Naive thymus-derived CD8-positive, alpha-beta T cell (primary cell): ENCODE results near the gene USP24. TPM values are rescaled to one million over a fixed set of nuclear protein-coding genes. Genes with fewer than 3 reads are reported as not detected.

Experiments used
- ATAC-seq, 2 donors: fragments of 150-1000 bp; cut with Tn5 transposase in 1 of 2; sonication (Bioruptor Pico), chemical (Tn5 transposase) in 1 of 2; 1 replicate in 1 of 2; 2 replicates in 1 of 2; pipeline ENCODE4 v1.10.0; 2021; ENCODE audit warnings: mild to moderate bottlenecking in 2 of 2, moderate library complexity in 2 of 2
- POLR2A ChIA-PET: fragments of 350-600 bp; sonication (Branson Sonifier 250); formaldehyde crosslinking; loops from one replicate; lab custom pipeline; 2021; ENCODE audit warnings: antibody characterized with exemption; lab: Charles Lee
- DNase-seq, 10 donors: peaks; one replicate each; pipeline versions ENCODE4 v3.0.0 to v3.0.0-alpha.2; 2020 to 2022
- H3K27ac Mint-ChIP-seq, 10 donors: one replicate each; pipeline ENCODE4 v1.8.0; 2020 to 2022; ENCODE audit warnings: mild to moderate bottlenecking in 10 of 10, mixed read lengths in 10 of 10, moderate library complexity in 4 of 10, inconsistent platforms in 1 of 10
- H3K27me3 Mint-ChIP-seq, 5 donors: one replicate each; pipeline ENCODE4 v1.8.0; 2021 to 2022; ENCODE audit warnings: mixed read lengths in 5 of 5
- H3K36me3 Mint-ChIP-seq, 3 donors: one replicate each; pipeline ENCODE4 v1.8.0; 2020 to 2022; ENCODE audit warnings: mixed read lengths in 3 of 3, mild to moderate bottlenecking in 2 of 3, inconsistent platforms in 1 of 3
- H3K4me1 Mint-ChIP-seq, 4 donors: one replicate each; pipeline ENCODE4 v1.8.0; 2021 to 2022; ENCODE audit warnings: mixed read lengths in 4 of 4
- H3K4me3 Mint-ChIP-seq, 10 donors: one replicate each; pipeline ENCODE4 v1.8.0; 2020 to 2022; ENCODE audit warnings: mild to moderate bottlenecking in 10 of 10, mixed read lengths in 10 of 10, moderate library complexity in 6 of 10, inconsistent platforms in 1 of 10
- H3K9me3 Mint-ChIP-seq, 9 donors: one replicate each; pipeline ENCODE4 v1.8.0; 2020 to 2022; ENCODE audit warnings: mixed read lengths in 9 of 9, mild to moderate bottlenecking in 3 of 9, inconsistent platforms in 1 of 9, moderate library complexity in 1 of 9
- polyA plus RNA-seq, 3 donors: library from polyadenylated mRNA; unstranded; fragments of 300-500 nt; fragmentation: Illumina TruSeq; gene quantifications; one replicate each; pipeline ENCODE4 v1.2.3, GENCODE V29; 2021
- total RNA-seq, 8 experiments: library from RNA in 2 of 8; stranded (reverse) in 2 of 8; gene quantifications; one replicate each; pipeline ENCODE4 v1.2.3 and lab custom pipeline; 2021 to 2026

Gene USP24
- total and polyA plus RNA-seq, 5 experiments from 2014 or later, result 5.5 to 81.1 (median 8.4) TPM

- POLR2A ChIA-PET, result no interaction called here
Measured at GRCh38 chr1:55069280-55069679, 145.9 kb downstream of the USP24 start.

GRCh38 chr1:55068638-55069037, 146.5 kb downstream of the USP24 start:
- no peaks in the 10 kb centered on the region for H3K9me3 Mint-ChIP-seq
- ATAC-seq (no peak), DNase-seq (no peak)
- H3K4me1 Mint-ChIP-seq, result peaks cover 0 to 4% (median 0%) of the 10 kb centered on the region in 4 donors
- H3K27ac Mint-ChIP-seq, result peak overlapping the region in 2 of 10 donors; percentile 73 to 86
- POLR2A ChIA-PET, result no interaction called here
- H3K27me3 Mint-ChIP-seq, result no peaks in the 10 kb centered on the region
- peaks cover 27 to 73% (median 35%) of the 10 kb centered on the region in 3 donors for H3K36me3 Mint-ChIP-seq
- no peak overlapping the region for H3K4me3 Mint-ChIP-seq

More at GRCh38 chr1:55069280-55069679, 145.9 kb downstream of the USP24 start:
- ATAC-seq (no peak), DNase-seq (no peak)
- peaks cover 27 to 79% (median 41%) of the 10 kb centered on the region in 3 donors for H3K36me3 Mint-ChIP-seq
- no peak overlapping the region for H3K4me3 Mint-ChIP-seq
- peak overlapping the region in 4 of 10 donors; percentile 2 to 86 (median 46) for H3K27ac Mint-ChIP-seq
- no peaks in the 10 kb centered on the region for H3K9me3 Mint-ChIP-seq
- H3K27me3 Mint-ChIP-seq, result no peaks in the 10 kb centered on the region
- H3K4me1 Mint-ChIP-seq, result peaks cover 0 to 4% (median 0%) of the 10 kb centered on the region in 4 donors

- no peak overlapping the region for H3K27ac Mint-ChIP-seq
- H3K4me1 Mint-ChIP-seq, result peaks cover 0 to 4% (median 0%) of the 10 kb centered on the region in 4 donors
- no peak for DNase-seq
- peaks cover 27 to 66% (median 32%) of the 10 kb centered on the region in 3 donors for H3K36me3 Mint-ChIP-seq
- no peaks in the 10 kb centered on the region for H3K9me3 Mint-ChIP-seq
- POLR2A ChIA-PET, result no interaction called here
- no peak overlapping the region for H3K4me3 Mint-ChIP-seq
- no peak for ATAC-seq
- H3K27me3 Mint-ChIP-seq, result no peaks in the 10 kb centered on the region
Measured at GRCh38 chr1:55067914-55068313, 147.2 kb downstream of the USP24 start.

- no peak for DNase-seq
- peak overlapping the region in 1 of 10 donors; percentile 28 for H3K4me3 Mint-ChIP-seq
- peak overlapping the region in 3 of 10 donors; percentile 9 to 71 (median 33) for H3K27ac Mint-ChIP-seq
- H3K9me3 Mint-ChIP-seq, result no peaks in the 10 kb centered on the region
- ATAC-seq, result no peak
- H3K4me1 Mint-ChIP-seq, result peaks cover 0 to 4% (median under 1%) of the 10 kb centered on the region in 4 donors
- POLR2A ChIA-PET, result no interaction called here
- peaks cover 27 to 59% (median 28%) of the 10 kb centered on the region in 3 donors for H3K36me3 Mint-ChIP-seq
- no peaks in the 10 kb centered on the region for H3K27me3 Mint-ChIP-seq
Measured at GRCh38 chr1:55067022-55067778, 148.0 kb downstream of the USP24 start.

GRCh38 chr1:55065648-55066047, 149.5 kb downstream of the USP24 start:
- Mint-ChIP-seq H3K36me3 (peaks cover 20 to 44% (median 25%) of the 10 kb centered on the region in 3 donors), H3K4me3 (peak overlapping the region in 1 of 10 donors; percentile 15), H3K9me3 (no peaks in the 10 kb centered on the region), H3K27me3 (no peaks in the 10 kb centered on the region), H3K27ac (no peak overlapping the region), H3K4me1 (peaks cover 0 to 4% (median under 1%) of the 10 kb centered on the region in 4 donors)
- ATAC-seq, result no peak
- POLR2A ChIA-PET, result no interaction called here
- no peak for DNase-seq

- Mint-ChIP-seq H3K9me3 (no peaks in the 10 kb centered on the region), H3K27ac (peak overlapping the region in 2 of 10 donors; percentile 34 to 55), H3K27me3 (no peaks in the 10 kb centered on the region), H3K4me3 (no peak overlapping the region), H3K4me1 (peaks cover 0 to 3% (median under 1%) of the 10 kb centered on the region in 4 donors), H3K36me3 (peaks cover 16 to 36% (median 17%) of the 10 kb centered on the region in 3 donors)
- POLR2A ChIA-PET, result no interaction called here
- no peak for DNase-seq
- ATAC-seq, result no peak
Measured at GRCh38 chr1:55064861-55065263, 150.3 kb downstream of the USP24 start.

- DNase-seq (no peak), ATAC-seq (no peak)
- Mint-ChIP-seq H3K27ac (peak overlapping the region in 1 of 10 donors; percentile 70), H3K9me3 (no peaks in the 10 kb centered on the region), H3K4me3 (no peak overlapping the region), H3K36me3 (peaks cover 14 to 28% (median 16%) of the 10 kb centered on the region in 3 donors), H3K27me3 (no peaks in the 10 kb centered on the region), H3K4me1 (peaks cover 0 to 2% (median under 1%) of the 10 kb centered on the region in 4 donors)
- POLR2A ChIA-PET, result no interaction called here
Measured at GRCh38 chr1:55064071-55064581, 151.0 kb downstream of the USP24 start.

GRCh38 chr1:55063577-55063942, 151.6 kb downstream of the USP24 start:
- H3K27ac Mint-ChIP-seq, result peak overlapping the region in 1 of 10 donors; percentile 70
- POLR2A ChIA-PET, result no interaction called here

GRCh38 chr1:55062801-55063576, 152.2 kb downstream of the USP24 start:
- H3K27me3 Mint-ChIP-seq, result no peaks in the 10 kb centered on the region
- POLR2A ChIA-PET, result no interaction called here
- no peaks in the 10 kb centered on the region for H3K9me3 Mint-ChIP-seq
- H3K36me3 Mint-ChIP-seq, result peaks cover 9 to 17% (median 9%) of the 10 kb centered on the region in 3 donors
- H3K4me3 Mint-ChIP-seq, result no peak overlapping the region
- DNase-seq, result no peak
- H3K27ac Mint-ChIP-seq, result no peak overlapping the region
- peaks cover 0 to 2% (median under 1%) of the 10 kb centered on the region in 4 donors for H3K4me1 Mint-ChIP-seq
- ATAC-seq, result no peak

More at GRCh38 chr1:55063577-55063942, 151.6 kb downstream of the USP24 start:
- Mint-ChIP-seq H3K27me3 (no peaks in the 10 kb centered on the region), H3K4me3 (no peak overlapping the region), H3K9me3 (no peaks in the 10 kb centered on the region), H3K4me1 (peaks cover 0 to 2% (median under 1%) of the 10 kb centered on the region in 4 donors), H3K36me3 (peaks cover 9 to 23% (median 10%) of the 10 kb centered on the region in 3 donors)
- ATAC-seq (no peak), DNase-seq (no peak)

GRCh38 chr1:55061706-55062321, 153.3 kb downstream of the USP24 start:
- Mint-ChIP-seq H3K4me3 (no peak overlapping the region), H3K4me1 (peaks cover 0 to 2% (median under 1%) of the 10 kb centered on the region in 4 donors), H3K27me3 (no peaks in the 10 kb centered on the region), H3K36me3 (peaks cover 2 to 6% (median 6%) of the 10 kb centered on the region in 3 donors), H3K27ac (peak overlapping the region in 1 of 10 donors; percentile 19), H3K9me3 (no peaks in the 10 kb centered on the region)
- POLR2A ChIA-PET, result no interaction called here
- DNase-seq (no peak), ATAC-seq (no peak)

- ATAC-seq, result no peak
Measured at GRCh38 chr1:55061000-55061705, 154.0 kb downstream of the USP24 start.

More at GRCh38 chr1:55061000-55061705, 154.0 kb downstream of the USP24 start:
- Mint-ChIP-seq H3K9me3 (no peaks in the 10 kb centered on the region), H3K27me3 (peaks cover 0 to 5% (median 0%) of the 10 kb centered on the region in 5 donors), H3K4me3 (no peak overlapping the region), H3K27ac (no peak overlapping the region), H3K36me3 (no peaks in the 10 kb centered on the region), H3K4me1 (peaks cover 0 to 2% (median under 1%) of the 10 kb centered on the region in 4 donors)
- POLR2A ChIA-PET, result no interaction called here
- no peak for DNase-seq
